HG03159 (cell line): ENCODE data around the gene WNT11.

Experiments used
- ATAC-seq: cut with Tn5 transposase; IDR thresholded peaks from one replicate; pipeline ENCODE4 v1.9.1; 2021; ENCODE audit warnings: mild to moderate bottlenecking, moderate library complexity; ENCODE audit not compliant: unreplicated experiment

WNT11 gene

GRCh38 chr11:76157891-76158290 is 48.4 kb downstream of the WNT11 start:
- ATAC-seq: no peak

DNA sequence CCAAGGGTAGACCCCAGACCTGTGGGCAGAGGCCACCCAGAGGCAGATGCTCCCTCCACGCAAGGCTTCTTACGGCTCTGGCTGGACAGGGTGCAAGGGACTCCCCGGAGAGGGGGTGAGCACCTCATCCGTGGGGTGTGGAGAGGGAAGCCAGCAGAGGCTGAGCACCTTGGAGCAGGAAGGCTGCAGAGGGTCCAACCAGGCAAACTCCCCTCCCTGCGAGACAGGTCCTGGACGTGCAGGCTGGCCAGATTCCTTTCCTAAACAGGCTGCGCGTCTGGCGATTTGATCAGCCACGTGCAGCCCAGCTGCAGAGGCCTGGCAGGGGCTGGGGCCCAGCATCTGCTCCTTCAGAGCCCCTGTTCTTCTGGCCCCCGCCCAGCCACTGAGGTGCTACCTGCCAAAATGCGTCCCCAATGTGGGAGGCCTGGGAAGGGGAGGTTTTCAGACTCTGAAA is 49.3 kb downstream of the WNT11 start:
- no peak for ATAC-seq

DNA sequence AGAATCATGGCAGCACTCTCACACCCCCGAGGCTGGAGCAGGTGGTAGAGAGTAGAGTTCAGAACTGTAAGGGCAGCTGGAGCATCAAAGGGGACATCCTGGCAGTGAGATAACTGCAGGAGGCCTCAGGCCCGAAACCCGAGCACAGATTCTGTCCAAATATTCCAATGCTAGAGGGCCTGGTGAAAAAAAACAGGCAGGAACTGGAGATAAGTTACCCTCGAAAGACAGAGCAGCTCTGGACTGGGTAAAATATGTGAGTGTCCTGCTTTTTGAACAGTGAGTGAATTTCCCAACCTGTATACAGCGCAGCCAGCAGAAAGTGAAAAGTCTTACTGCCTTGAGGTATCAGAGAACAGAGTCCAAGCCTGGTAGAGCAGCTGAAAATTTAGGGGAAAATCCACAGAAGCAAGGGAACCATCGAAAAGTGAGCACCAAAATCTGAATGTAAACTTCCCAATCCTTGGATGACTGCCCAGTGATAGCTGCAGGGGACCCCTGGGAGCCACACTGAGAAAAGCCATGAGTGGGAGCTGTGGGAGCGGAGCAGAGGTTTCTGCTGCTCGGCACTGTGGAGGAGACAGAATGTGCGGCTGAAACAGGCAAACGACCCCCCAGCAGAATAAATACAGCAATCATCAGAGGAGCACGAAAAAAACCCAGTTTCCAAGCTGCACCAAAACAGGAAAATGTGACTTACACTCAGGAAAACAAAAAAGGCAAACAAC is 50.6 kb downstream of the WNT11 start:
- no peak for ATAC-seq

- ATAC-seq: no peak
Observed at GRCh38 chr11:76153571-76153923, 52.8 kb downstream of the WNT11 start.

- peak; percentile 52 for ATAC-seq
Observed at GRCh38 chr11:76152741-76153570, 53.3 kb downstream of the WNT11 start.

- peak; percentile 65 for ATAC-seq
Observed at GRCh38 chr11:76152086-76152681, 54.1 kb downstream of the WNT11 start.

GRCh38 chr11:76151556-76152085 is 54.7 kb downstream of the WNT11 start:
- ATAC-seq: no peak

DNA sequence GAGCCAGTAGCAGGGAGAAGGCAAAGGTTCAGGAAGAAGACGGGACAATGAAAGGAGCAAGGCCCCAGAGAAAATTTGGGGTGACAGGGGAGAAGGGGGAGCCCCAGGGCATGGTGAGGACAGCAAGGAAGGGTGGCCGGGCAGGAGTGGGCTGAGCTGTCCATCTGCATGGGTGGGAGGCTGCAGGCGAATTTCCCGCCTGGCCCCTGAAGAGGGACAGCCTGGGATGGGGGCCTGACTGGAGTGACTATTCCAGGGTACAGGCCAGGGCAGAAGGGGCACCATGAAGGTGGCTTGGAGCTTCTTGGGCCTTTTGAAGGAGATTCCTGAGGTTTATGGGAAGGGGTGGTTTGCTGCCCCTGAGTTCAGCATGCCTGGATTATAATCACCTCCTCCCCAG is 56.2 kb downstream of the WNT11 start:
- ATAC-seq: no peak

- no peak for ATAC-seq
Observed at GRCh38 chr11:76149713-76150112, 56.6 kb downstream of the WNT11 start.

DNA sequence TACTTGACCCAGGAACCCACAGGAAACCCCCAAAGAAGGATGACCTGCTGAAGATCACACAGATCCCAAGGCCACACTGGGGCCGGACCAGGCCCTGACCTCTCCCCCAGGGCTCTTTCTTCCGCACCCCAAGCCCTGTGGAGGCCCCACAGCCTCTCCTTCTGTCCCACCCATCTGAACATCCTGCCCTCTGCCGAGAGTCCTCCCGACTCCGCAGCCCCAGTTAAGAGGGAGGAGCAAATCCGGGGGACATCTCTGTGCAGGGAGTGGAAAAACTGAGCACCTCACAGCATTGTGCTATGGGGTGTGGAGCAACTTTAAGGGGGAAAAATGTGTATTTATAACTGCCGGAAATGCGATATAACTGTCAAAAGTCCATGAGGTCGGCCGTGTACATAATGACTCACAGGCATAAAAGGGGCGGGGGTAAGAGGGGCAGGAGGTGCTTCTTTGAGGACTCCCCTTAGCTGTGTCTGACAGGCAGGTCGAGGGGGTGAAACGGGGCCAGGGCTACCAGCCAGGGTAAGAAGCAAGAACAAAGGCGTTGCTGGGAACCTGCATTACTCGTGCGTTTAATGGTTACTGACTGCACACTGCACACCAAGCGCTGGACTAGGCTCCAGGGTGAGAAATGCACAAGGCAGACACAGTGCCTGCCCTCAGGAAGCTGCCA is 57.2 kb downstream of the WNT11 start:
- ATAC-seq: no peak

GRCh38 chr11:76148231-76148630 is 58.1 kb downstream of the WNT11 start:
- ATAC-seq: no peak

- no peak for ATAC-seq
Observed at GRCh38 chr11:76147106-76147740, 59.1 kb downstream of the WNT11 start.

GRCh38 chr11:76143274-76143673 is 63.0 kb downstream of the WNT11 start:
- ATAC-seq: no peak

- ATAC-seq: no peak
Observed at GRCh38 chr11:76141901-76142588, 64.3 kb downstream of the WNT11 start.

DNA sequence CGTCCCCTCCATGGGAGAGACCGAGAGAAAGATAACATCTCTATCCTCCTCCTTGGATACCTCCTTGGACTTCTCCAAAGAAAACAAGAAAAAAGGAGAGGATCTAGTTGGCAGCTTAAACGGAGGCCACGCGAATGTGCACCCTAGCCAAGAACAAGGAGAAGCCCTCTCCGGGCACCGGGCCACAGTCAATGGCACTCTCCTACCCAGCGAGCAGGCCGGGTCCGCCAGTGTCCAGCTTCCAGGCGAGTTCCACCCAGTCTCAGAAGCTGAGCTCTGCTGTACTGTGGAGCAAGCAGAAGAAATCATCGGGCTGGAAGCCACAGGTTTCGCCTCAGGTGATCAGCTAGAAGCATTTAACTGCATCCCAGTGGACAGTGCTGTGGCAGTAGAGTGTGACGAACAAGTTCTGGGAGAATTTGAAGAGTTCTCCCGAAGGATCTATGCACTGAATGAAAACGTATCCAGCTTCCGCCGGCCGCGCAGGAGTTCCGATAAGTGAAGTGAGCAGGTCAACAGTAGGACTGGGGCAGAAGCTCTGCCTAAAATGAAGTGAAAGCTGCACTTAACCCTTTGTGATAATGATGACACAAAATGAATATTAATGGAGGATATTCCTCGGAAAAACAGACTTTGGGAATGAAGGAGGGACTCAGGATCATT is 65.3 kb downstream of the WNT11 start:
- no peak for ATAC-seq

GRCh38 chr11:76139314-76139713 is 67.0 kb downstream of the WNT11 start:
- no peak for ATAC-seq
